ENCODE results near the gene NOX4.
"Not testable (repeated sequence)": the region's sequence is repeated elsewhere in the genome, so short reads cannot be mapped to it uniquely, and the experiment has no call there.

DNA sequence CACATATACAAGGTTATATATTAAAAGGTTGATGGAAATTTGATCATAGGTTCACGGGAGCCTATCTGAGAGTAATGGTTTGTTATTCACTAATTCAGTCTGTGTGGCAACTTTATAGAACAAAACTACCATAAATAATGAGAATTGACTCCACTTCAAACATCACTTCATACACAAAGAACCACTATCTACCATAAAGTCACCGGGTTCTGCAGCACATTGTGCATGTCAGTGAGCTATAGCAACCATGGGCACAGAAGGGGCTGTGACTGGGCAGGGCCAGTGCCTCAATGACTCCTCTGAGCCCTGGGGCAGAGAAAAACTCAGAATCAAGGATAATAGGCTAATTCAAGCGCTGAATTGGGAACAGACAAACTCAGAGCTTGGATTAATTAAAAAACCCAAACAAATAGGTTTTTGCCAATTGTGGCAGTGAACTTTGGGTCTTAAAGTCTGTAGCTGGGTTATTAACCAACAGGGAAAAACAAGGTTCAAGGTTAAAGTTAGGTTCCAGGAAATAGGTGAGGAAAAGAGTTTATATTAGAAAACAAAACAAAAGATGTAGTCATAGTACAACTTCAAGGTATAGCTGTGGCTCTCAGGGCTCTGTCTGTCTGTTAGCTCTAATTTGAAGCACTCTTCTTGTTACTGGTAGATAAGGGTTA is 181.7 kb downstream of the NOX4 start:
- TF ChIP-seq, protein P1, sequence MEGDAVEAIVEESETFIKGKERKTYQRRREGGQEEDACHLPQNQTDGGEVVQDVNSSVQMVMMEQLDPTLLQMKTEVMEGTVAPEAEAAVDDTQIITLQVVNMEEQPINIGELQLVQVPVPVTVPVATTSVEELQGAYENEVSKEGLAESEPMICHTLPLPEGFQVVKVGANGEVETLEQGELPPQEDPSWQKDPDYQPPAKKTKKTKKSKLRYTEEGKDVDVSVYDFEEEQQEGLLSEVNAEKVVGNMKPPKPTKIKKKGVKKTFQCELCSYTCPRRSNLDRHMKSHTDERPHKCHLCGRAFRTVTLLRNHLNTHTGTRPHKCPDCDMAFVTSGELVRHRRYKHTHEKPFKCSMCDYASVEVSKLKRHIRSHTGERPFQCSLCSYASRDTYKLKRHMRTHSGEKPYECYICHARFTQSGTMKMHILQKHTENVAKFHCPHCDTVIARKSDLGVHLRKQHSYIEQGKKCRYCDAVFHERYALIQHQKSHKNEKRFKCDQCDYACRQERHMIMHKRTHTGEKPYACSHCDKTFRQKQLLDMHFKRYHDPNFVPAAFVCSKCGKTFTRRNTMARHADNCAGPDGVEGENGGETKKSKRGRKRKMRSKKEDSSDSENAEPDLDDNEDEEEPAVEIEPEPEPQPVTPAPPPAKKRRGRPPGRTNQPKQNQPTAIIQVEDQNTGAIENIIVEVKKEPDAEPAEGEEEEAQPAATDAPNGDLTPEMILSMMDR (IDR thresholded peaks at IDR 0.05): not testable (repeated sequence)
- TF ChIP-seq EZH2 (IDR thresholded peaks at IDR 0.05; ENCODE audit: borderline replicate concordance, insufficient read depth, low read depth, low read length, poor library complexity, severe bottlenecking): not testable (repeated sequence)
